Measurements from ENCODE around the gene SSR2. TPM values are rescaled to one million over a fixed set of nuclear protein-coding genes. Genes with fewer than 3 reads are reported as not detected.
A peak's percentile ranks its signal among the peaks of the same experiment; 100 is the strongest.

Gene SSR2
- total and polyA plus RNA-seq, 10 donors, result 152 to 291 (median 194) TPM

- Histone ChIP-seq H3K27me3 (replicated peaks in 1 of 7) (no peaks in the 10 kb centered on the region), H3K4me3 (peak overlapping the region; percentile 82 to 100 (median 94)), H3K36me3 (peaks cover 0 to 44% (median 8%) of the 10 kb centered on the region in 6 donors), H3K9me3 (no peaks in the 10 kb centered on the region), H3K4me1 (peaks cover 14 to 55% (median 30%) of the 10 kb centered on the region in 6 donors), H3K27ac (peak overlapping the region; percentile 75 to 96 (median 92))
- intact Hi-C loops (cut with DNase I; ENCODE audit: low total_unique reads), result no loop called here
- TF ChIP-seq POLR2AphosphoS5 (IDR thresholded peaks at IDR 0.05), result no peak
- no peak for TF ChIP-seq POLR2A (IDR thresholded peaks at IDR 0.05)
- TF ChIP-seq CTCF (IDR thresholded peaks at IDR 0.05 in 8 of 11, conservative IDR thresholded peaks at IDR 0.05 in 3 of 11), result no peak
- DNase-seq, result no peak
- 14 to 48% (median 19%) methylated on average over 7 to 17 of the region's 17 CpGs for WGBS, 5 donors
Measured at GRCh38 chr1:156055281-156056048, 34.7 kb upstream of the SSR2 start.

GRCh38 chr1:156054500-156055280, 33.9 kb upstream of the SSR2 start, which contains the start of gene LAMTOR2:
LAMTOR2 (plus strand) TSS chr1:156054782; CDS start chr1:156054890, 108 bp downstream.
- H3K9me3 ChIP-seq, result no peaks in the 10 kb centered on the region
- TF ChIP-seq POLR2AphosphoS5 (IDR thresholded peaks at IDR 0.05) (peak; percentile 92 to 94 (median 93)), POLR2A (IDR thresholded peaks at IDR 0.05) (peak in 2 of 3 donors; percentile 41 to 42), CTCF (IDR thresholded peaks at IDR 0.05 in 8 of 11, conservative IDR thresholded peaks at IDR 0.05 in 3 of 11) (peak in 1 of 11 experiments; percentile 11)
- H3K27me3 ChIP-seq (replicated peaks in 1 of 7), result no peaks in the 10 kb centered on the region
- peak within 1 kb of the TSS; percentile 87 to 96 (median 93) for H3K27ac ChIP-seq
- peaks cover 0 to 52% (median 12%) of the 10 kb centered on the region in 6 donors for H3K36me3 ChIP-seq
- DNase-seq, result peak; percentile 99
- H3K4me1 ChIP-seq, result peaks cover 14 to 60% (median 30%) of the 10 kb centered on the region in 6 donors
- peak within 1 kb of the TSS; percentile 82 to 100 (median 94) for H3K4me3 ChIP-seq
- intact Hi-C loops (cut with DNase I; ENCODE audit: low total_unique reads), result no loop called here
- 0 to 1% (median 0%) methylated on average over 37 to 53 of the region's 53 CpGs for WGBS, 5 donors

- Histone ChIP-seq H3K4me1 (peaks cover 14 to 60% (median 30%) of the 10 kb centered on the region in 6 donors), H3K9me3 (no peaks in the 10 kb centered on the region), H3K27me3 (replicated peaks in 1 of 7) (no peaks in the 10 kb centered on the region), H3K36me3 (peaks cover 0 to 54% (median 15%) of the 10 kb centered on the region in 6 donors), H3K27ac (peak within 1 kb of the TSS; percentile 87 to 96 (median 93)), H3K4me3 (peak within 1 kb of the TSS; percentile 82 to 100 (median 94))
- intact Hi-C loops (cut with DNase I; ENCODE audit: low total_unique reads), result no loop called here
- DNase-seq, result peak; percentile 96
- TF ChIP-seq POLR2AphosphoS5 (IDR thresholded peaks at IDR 0.05), result peak; percentile 56 to 77 (median 67)
- no peak for TF ChIP-seq POLR2A (IDR thresholded peaks at IDR 0.05)
- TF ChIP-seq CTCF (IDR thresholded peaks at IDR 0.05 in 8 of 11, conservative IDR thresholded peaks at IDR 0.05 in 3 of 11), result peak in 10 of 11 experiments; percentile 21 to 83 (median 66)
- 0 to 1% (median 1%) methylated on average over 18 to 42 of the region's 49 CpGs for WGBS, 5 donors
Measured at GRCh38 chr1:156053768-156054499, 33.2 kb upstream of the SSR2 start, which contains the start of gene UBQLN4. UBQLN4 (minus strand) TSS chr1:156053798; CDS start chr1:156053701, 97 bp downstream.
